M059J (cell line): Measurements from ENCODE around the gene HAVCR2. TPM values are rescaled to one million over a fixed set of nuclear protein-coding genes. Genes with fewer than 3 reads are reported as not detected.

Experiments
- DNase-seq: peaks from one replicate; pipeline ENCODE4 v3.0.0-alpha.2; 2012; ENCODE audit warnings: low read depth
- total RNA-seq: library from RNA; depleted of rRNA; stranded (reverse); fragments of >200 nt; shearing (Covaris generic); gene quantifications from 2 replicates; pipeline ENCODE4 v1.2.3, GENCODE V29; 2014; rRNA removed

The HAVCR2 gene
- total RNA-seq: 0.84 and 3.9 TPM in 2 replicates

DNA sequence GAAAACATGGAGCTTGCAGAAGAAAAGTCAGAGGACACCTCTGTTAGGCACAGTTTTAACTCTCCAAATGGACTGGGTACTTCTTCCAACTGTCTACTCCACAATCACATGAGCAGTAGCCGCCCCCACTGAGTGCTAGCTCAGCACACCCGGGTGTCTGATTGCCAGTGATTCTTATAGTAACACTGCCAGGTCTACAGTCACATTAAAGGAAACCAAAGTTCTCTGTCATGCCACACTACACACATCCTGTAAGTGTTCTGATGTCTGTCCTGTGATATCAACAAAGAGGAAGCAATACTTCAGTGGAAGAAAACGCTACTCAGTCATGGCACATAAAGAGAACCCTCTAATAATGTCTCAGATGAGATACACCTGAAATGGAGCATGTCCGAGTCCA is at the start of gene HAVCR2:
TSS of gene HAVCR2 (minus strand) at position 69 of the 400 bp plus-strand sequence. CDS start at position 8, 61 bp downstream.
- DNase-seq: no peak

DNA sequence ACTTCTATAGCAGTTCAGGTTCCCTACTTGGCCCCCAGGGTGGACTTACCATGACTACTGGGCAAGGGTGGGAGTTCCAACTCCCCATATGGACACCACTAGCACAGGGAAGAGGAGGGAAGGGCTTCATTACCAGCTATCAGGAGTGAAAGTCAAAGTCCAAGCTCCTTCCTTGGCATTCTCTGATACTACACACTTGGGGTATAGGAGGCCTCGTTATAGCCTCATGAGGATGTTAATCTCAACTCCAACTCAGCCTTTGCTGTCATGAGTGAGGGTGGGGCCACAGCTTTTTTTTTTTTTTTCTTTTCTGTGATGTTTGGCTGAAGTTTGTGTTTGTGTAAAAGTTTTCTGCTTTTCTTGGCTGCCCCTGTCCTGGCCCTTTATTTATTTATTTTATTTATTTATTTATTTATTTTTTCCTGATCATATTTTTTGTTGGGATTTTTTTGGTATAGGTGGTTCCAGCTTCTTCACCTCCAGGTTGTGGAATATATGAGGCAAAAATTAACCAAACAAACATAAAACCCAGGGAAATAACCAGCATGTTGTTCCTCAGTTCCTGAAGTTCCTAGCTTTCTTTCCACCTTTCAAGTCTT is 48.5 kb upstream of the HAVCR2 start:
- no peak for DNase-seq

DNA sequence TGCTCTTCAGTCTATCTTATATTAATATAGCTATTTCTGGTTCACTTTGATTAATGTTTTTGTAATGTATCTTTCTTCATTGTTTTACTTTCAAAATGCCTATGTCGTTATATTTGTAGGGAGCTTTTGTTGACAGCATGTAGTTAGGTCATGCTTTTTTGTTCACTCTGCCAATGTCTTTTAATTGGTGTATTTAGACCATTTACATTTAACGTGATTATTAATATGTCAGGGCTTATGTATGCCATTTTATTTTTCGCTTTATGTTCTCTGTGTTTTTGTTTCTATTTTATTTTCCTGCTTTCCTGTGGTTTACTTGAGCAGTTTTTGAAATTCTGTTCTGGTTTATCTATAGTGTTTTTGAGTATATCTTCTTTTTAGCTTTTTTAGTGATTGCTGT is 46.5 kb upstream of the HAVCR2 start:
- DNase-seq: no peak

DNA sequence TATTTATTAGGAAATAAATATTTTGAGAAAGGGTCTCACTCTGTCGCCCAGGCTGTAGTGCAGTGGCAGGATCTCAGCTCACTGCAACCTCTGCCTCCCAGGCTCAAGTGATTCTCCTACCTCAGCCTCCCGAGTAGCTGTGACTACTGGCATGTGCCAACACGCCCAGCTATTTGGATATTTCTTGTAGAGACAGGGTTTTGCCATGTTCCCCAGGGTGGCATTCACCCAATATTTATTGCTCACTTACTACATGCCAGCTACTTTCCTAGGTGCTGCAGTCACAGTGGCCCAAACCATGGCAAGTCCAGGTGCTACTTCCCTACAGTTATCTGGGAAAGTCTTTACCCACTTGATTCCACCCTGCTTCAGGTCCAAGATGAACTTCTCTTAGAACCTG is 42.2 kb upstream of the HAVCR2 start:
- no peak for DNase-seq

DNA sequence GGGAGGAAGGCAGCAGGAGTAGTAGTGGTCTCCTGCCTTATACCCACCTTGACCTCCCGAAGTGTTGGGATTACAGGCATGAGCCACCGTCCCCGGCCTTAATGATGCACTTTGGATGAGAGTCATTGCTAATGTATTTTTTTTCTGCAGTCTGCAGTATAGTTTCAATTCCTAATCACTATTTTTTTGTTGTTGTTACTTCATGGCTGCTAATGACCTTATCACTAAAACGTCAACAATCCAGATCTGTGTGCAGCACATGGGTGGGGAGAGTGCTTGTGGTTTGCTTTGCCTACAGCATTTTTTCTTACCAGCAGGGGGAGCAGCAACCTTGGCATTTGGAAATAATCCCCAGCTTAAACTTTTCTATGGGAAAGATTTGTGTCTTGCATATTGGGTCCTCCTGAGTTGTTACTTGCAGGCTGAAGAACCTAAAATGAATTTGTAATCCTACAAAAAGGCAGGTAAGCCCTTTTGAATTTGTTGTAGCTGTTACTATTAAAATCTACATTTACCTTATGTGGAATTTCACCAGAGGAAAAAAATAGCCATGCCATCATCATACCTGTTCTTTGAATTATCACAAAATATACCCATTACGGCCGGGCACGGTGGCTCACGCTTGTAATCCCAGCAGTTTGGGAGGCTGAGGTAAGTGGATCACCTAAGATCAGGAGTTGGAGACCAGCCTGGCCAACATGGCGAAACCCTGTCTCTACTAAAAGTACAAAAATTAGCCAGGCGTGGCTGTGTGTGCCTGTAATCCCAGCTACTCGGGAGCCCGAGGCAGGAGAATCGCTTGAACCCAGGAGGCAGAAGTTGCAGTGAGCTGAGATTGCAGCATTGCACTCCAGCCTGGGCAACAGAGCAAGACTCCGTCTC is 40.1 kb upstream of the HAVCR2 start:
- peak; percentile 60 for DNase-seq

DNA sequence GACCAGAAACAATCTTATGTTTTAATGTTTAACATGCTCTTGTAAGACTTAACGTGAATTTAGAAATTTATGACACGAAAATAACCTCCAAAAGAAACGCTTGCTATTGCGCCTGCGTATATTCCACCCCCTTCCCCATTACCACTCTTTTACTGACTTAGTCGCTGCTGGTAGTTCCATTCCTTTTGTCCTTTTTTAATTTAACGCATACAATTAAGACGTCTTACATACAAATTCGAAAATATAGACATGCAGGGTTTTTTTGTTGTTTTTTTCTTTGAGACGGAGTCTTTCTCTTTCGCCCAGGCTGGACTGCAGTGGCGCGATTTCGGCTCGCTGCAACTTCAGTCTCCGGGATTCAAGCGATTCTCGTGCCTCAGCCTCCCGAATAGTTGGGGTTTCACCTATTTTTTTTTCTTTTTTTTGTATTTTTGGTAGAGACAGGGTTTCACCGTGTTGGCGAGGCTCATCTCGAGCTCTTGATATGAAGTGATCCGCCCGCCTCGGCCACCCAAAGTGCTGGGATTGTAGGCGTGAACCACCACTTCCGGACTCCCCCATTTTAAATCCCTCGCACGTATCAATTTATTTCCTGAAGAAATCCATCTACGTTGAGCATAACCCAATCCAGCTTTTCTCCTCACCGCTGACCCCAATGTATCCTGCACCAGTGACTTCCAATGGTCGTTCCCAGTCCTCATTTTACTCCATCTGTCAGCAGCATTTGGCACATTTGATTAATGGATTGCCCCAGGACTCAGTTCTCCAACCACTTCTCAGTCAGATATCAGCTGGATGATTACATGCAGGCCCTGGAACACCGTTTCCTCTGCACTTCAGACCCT is 34.5 kb upstream of the HAVCR2 start:
- DNase-seq: peak; percentile 36

DNA sequence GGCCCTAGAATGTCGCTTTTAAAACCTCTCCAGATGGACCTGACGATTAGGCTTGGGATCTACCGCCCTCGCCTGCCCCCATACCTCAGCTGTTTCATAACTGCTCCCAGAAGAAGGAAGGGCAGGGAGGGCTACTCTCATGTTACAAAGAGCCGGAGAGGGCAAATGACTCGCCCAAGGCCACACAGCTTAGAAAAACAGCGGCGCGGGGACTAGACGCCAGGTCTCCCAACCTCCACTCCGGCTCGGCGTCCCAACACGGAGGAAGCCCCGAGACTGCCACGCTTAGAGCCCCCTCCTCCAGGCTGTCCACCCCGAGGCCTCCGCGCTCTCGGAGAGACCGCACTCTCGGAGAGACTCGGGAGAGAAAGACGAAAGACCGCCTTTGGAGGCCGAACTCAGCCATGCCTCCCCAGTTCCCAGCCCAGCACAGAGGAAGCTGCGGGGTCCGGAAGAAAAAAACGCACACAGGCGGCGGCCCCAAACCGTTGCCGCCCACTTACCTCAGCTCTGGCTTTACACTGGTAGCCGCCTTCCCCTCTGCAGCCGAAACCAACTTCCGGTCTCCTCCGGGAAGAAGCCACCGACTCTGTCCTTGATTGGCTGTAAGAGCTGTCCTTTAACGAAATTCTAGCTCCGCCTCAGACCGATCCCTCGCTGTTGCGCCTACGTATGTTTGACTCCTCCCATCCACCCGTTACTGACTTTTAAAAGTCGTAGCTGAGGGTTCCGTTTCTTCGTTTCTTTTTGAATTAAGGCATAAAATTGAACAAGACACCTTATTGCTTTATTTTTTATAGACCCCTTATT is 33.7 kb upstream of the HAVCR2 start, which contains the start of gene MED7:
TSS of gene MED7 (minus strand) at position 549 of the 810 bp plus-strand sequence. CDS start 3,434 bp downstream, outside the sequence.
- DNase-seq: peak; percentile 98

DNA sequence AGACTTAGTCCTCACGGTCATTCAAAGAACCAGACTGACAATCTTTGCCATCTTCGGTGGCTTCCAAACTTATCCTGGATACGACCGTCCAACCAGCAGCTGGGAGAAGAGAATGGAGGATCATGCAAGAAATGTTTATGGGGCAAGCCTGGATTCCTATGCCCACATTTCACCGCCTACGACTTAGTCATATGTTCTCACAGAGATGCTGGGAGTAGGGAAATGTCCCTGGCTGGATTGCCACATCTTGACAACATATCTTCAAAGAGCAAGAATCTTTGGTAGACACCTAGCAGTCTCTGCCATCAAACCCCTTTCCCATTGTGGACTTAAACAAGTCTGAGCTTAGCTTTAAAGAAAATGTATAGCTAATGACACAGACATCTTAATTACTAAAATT is 28.8 kb upstream of the HAVCR2 start:
- DNase-seq: no peak

DNA sequence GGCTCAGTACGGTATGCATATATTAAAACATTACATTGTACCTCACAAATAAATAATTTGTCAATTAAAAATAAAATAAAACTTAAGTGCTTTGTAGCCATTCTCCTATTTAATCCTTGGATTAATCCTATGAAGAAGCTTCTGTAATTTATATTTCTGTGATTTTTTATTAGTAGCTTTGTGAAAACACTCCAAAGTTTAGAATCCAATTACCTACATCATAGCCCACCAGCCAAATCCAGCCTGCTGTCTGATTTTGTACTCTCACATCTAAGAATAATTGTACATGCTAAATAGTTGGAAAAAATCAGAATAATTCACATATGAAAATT is 23.4 kb upstream of the HAVCR2 start:
- no peak for DNase-seq

DNA sequence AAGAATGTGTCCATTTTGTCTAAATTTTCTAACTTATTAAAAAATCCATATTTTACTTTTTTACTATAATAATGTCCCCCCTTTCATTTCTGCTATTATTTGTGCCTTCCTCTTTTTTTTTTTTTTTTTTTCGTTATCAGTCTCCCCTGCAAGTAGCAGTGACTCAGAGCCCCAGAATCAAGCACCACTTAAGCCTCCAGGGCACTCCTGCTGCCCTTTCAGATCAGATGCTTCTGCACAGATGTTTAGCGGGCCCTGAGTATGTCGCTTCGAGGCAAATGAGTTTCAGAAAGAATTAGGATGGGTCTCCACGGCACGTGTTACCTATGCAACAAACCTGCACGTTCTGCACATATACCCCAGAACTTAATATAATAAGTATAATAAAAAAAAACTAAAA is 22.1 kb upstream of the HAVCR2 start:
- peak; percentile 55 for DNase-seq

DNA sequence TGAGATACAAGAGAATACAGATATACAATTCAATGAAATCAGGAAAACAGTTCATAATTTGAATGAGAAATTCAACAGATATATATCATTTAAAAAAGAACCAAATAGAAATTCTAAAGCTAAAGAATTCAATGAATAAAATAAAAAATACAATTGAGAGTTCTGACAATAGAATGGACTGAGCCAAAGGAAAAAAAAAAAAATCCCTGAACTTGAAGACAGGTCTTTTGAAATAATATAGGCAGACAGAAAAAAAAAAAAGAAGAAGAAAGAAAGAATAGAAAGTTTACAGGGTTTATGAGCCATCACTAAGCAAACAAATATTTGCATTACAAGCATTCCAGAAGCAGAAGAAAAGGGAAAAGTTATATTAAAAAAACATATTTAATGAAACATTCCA is 12.9 kb upstream of the HAVCR2 start:
- DNase-seq: no peak

DNA sequence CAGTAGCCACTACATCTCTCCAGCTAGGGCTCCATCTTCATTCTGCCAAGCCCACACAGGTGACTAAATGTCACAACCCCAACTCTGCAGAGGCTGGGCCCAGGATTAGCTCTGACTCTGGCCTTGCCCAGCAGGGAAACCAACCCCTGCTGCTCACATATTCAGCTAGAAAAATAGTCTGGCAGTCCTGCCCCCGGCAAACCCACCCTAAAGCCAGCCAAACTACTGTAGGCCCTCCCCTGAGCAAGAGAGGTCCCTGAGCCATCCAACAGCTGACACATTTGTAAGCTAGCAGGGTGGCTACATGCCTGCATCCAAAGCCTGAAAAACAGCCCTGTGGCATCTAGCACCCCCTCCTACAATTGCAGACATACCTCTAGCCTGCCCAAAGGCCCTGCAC is 11.3 kb upstream of the HAVCR2 start:
- no peak for DNase-seq

DNA sequence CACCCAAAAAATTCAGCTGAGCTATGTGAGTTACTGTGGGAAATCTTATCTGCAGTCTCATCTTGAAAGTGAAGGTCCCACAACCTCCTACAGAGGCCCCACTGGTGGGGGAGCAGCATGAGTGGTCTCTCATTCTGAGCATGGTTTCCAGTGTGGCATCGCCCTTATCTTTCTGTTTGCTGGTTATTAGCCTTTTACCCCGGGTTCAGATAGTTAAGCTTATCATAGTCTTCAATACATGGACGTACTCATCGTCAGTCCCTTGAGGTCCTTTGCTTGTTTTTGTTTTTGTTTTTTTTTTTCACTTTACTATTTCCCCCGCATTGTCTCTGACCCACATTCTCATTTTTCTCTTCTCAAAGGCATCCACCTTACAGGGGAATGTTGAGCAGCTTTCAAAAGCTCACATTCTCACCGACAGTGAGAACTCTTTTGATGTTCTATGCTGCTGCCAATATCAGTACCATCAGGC is 7.7 kb upstream of the HAVCR2 start:
- DNase-seq: no peak

DNA sequence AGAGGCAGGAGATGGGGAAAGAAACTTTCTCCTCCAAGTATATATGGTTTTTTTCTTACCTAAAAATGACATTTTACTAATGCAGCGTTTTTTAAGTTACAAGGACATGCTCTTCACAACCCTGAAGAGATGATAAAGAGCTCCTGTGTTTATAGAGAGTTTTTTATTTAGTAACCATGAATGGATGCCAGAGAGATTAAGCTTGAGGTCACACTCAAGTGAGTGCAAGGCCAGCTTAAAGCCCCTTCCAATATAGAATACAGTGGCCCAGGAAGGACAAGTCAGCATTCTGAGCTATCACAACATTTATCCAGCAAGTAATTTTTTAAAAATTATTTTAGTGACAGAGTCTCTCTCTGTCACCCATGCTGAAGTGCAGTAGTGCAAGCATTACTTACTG is 6.7 kb upstream of the HAVCR2 start:
- DNase-seq: no peak

DNA sequence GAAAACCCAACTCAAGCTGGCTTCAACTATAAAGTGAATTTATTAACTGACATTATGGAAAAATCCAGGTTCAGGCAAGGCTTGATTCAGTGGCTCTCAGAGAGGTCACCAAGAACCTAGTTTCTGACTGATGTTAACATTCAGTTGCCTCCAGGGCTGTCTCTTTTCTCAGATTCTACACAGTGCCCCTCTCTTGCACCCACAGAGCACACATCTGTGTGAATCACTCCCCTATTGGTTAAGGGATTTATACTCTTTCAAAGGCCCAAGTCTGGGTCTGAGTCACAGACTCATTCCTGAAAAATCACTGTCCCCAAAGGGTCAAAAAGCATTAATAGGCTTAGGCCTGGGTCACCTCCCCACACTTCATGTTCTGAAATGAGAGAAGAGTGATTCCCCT is 6.2 kb upstream of the HAVCR2 start:
- peak; percentile 2 for DNase-seq

DNA sequence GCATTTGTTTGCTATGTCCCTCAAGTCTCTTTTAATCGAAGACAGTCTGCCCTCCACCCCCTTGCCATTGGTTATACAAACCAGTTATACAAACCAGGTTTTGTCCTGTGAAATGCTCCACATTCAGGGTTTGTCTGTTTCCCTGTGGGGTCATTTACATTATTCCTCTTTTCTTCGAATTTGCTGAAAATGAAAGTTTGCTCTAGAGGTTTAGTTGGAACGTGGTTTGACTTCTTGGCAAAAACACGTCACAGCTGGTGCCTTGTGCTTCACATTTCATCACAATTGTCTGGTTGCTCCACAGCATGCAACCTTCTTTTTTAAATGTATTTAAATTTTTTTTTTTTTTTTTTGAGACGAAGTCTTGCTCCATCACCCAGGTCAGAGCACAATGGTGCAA is 4.2 kb upstream of the HAVCR2 start:
- no peak for DNase-seq

DNA sequence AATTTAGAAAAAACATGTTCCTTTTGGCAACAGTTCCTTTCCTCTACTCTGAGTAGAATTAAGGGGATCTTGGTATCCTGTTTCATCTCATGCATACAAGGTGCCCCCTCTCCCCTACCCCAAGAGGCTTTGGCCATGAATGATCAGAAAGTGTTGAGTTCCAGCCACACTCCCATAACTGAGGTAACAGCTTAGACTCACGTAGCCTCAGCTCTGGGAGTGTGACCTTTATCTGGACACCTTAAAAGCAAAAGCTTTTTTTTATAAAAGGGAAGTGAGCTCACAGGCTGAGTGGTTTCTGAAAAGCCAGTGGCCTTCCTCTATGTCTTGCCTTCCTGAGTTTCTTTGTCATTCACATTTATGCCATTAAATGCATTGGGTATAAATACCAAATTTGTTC is 900 bp upstream of the HAVCR2 start:
- no peak for DNase-seq

DNA sequence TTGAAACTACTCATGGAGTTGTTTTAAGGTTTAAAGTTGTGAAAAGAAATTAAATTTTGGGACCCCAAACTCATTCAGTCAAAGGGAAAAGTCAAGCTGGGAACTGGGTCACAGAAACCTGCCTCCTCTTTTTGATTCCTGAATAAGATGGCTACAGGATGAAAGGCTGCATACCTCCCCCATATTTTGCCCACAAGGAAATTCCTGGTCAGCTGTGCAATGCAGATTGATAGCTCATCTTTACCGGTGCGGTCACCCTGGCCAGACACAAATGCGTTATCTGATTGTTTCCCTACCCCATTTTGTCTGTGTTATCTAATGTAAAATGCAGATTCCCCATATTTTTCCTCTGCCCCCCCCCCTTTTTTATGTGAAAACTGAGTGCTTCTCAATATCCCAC is 1.3 kb downstream of the HAVCR2 start:
- peak; percentile 71 for DNase-seq

DNA sequence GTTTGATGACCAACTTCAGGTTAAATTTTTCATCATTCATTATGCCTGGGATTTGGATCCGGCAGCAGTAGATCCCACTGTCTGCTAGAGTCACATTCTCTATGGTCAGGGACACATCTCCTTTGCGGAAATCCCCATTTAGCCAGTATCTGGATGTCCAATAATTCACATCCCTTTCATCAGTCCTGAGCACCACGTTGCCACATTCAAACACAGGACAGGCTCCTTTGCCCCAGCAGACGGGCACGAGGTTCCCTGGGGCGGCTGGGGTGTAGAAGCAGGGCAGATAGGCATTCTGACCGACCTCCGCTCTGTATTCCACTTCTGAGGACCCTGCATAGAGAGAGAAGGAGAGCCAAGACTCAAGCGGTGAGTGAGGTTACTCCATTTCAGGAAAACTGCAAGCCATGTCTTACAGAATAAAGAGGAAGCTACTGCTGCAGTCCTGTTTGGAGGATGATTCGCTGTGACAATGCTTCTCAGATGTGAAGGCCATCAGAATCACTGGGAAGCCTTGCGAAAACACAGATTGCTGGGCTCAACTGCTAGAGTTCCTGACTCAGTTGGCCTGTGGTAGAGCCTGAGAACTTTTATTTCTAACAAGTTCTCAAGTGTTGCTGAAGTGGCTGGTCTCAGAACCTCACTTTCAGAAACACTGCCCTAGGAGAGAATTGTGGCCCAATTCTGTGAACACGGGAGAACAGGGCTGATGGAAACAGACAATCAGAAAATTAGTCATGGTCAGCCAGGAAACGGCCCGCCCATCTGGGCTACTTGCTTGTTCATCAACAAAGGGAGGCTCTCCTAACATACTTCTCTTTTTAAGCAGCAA is 2.0 kb downstream of the HAVCR2 start:
- peak; percentile 56 for DNase-seq

DNA sequence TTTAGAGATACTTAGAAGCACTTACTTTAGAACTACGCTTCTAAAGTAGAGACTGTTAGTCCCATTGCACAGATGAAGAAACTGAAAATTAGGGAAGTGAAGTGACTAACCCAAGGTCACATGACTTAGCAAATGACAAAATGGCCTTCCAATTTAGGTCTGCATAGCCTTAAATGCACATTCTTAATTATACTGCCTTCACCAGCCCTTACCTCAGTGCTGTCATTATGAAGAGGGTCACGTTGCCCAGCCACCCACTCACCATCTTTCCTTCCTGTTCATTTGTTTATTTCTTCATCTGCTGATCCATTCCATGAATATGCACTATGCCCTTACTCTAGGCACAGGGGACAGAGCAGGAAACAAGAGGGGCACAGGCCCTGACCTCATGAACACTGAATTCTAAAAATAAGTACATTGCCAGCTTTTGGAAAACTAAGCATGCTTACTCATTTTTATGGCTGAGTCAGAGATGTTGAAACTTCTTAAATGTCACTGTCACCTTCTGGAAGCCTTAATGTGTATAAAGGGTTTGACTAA is 8.6 kb downstream of the HAVCR2 start:
- DNase-seq: peak; percentile 80
